ENCODE data around the gene NCCRP1.

- no peak for TF ChIP-seq BACH2 (CRISPR knock-in tag; IDR thresholded peaks at IDR 0.05; ENCODE audit: borderline replicate concordance)
- no peak for TF ChIP-seq SNAI2 (CRISPR knock-in tag; IDR thresholded peaks at IDR 0.05)
- TF ChIP-seq PATZ1 (CRISPR knock-in tag; IDR thresholded peaks at IDR 0.05; ENCODE audit: borderline replicate concordance) = no peak
- TF ChIP-seq RARB (CRISPR knock-in tag; IDR thresholded peaks at IDR 0.05) = no peak
- TF ChIP-seq ZNF70 (CRISPR knock-in tag; IDR thresholded peaks at IDR 0.05) = no peak
- TF ChIP-seq ARNTL (CRISPR knock-in tag; IDR thresholded peaks at IDR 0.05; ENCODE audit: borderline replicate concordance, low read depth) = no peak
- no peak for TF ChIP-seq ZNF565 (CRISPR knock-in tag; conservative IDR thresholded peaks at IDR 0.05; ENCODE audit: low read depth)
- no peak for TF ChIP-seq ESRRG (CRISPR knock-in tag; IDR thresholded peaks at IDR 0.05)
- no peak for TF ChIP-seq TOX (CRISPR knock-in tag; IDR thresholded peaks at IDR 0.05; ENCODE audit: borderline replicate concordance)
Observed at GRCh38 chr19:39237200-39238184, 40.7 kb downstream of the NCCRP1 start.

Measured in SK-N-SH treated with all-trans-retinoic acid at 6 μM for 48 hours (cell line).